ENCODE data around the gene TCF15.

DNA sequence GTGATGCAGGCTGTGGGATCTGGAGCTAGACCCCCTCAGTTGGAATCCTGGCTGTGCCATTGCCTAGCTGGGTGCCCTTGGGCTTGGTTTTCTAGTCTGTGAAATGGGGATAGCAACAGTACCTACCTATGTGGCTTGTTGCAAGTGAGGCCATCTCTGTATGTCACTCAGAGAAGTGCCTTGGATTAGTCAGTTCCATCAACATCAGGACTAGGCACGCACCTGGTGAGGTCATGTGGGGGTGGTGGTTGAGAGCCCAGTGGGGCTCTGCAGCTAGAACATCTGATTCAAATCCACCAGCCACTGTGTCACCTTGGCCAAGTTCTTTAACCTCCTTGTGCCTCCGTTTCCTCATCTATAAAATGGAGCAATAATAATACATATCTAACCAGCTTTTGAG is 12.5 kb downstream of the TCF15 start:
- TF ChIP-seq, protein P1, sequence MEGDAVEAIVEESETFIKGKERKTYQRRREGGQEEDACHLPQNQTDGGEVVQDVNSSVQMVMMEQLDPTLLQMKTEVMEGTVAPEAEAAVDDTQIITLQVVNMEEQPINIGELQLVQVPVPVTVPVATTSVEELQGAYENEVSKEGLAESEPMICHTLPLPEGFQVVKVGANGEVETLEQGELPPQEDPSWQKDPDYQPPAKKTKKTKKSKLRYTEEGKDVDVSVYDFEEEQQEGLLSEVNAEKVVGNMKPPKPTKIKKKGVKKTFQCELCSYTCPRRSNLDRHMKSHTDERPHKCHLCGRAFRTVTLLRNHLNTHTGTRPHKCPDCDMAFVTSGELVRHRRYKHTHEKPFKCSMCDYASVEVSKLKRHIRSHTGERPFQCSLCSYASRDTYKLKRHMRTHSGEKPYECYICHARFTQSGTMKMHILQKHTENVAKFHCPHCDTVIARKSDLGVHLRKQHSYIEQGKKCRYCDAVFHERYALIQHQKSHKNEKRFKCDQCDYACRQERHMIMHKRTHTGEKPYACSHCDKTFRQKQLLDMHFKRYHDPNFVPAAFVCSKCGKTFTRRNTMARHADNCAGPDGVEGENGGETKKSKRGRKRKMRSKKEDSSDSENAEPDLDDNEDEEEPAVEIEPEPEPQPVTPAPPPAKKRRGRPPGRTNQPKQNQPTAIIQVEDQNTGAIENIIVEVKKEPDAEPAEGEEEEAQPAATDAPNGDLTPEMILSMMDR (IDR thresholded peaks at IDR 0.05; ENCODE audit: insufficient read depth, low read length, poor library complexity, severe bottlenecking), result no peak
- TF ChIP-seq EZH2phosphoT487 (conservative IDR thresholded peaks at IDR 0.05; ENCODE audit: low read length), result no peak

Data from SU-DHL-6 (cell line).